Endodermal cell (in vitro differentiated cells): Measurements from ENCODE around the gene PSMC3. TPM values are rescaled to one million over a fixed set of nuclear protein-coding genes. Genes with fewer than 3 reads are reported as not detected.

Experiments used
- DNase-seq: peaks from one replicate; pipeline ENCODE4 v3.0.0-alpha.2; 2017
- H3K27ac ChIP-seq: 2 replicates; pipeline ENCODE4 v1.5.1; 2013; ENCODE audit warnings: mild to moderate bottlenecking, low read depth, low read length, moderate library complexity
- H3K27me3 ChIP-seq: 2 replicates; pipeline ENCODE4 v1.6.1; 2013; ENCODE audit warnings: mild to moderate bottlenecking, low read length, moderate library complexity; ENCODE audit not compliant: insufficient read depth, control insufficient read depth, poor library complexity, severe bottlenecking
- H3K36me3 ChIP-seq: 2 replicates; pipeline ENCODE4 v1.7.0; 2013; ENCODE audit warnings: mild to moderate bottlenecking, low read length, moderate library complexity; ENCODE audit not compliant: control insufficient read depth, insufficient read depth
- H3K4me1 ChIP-seq: one replicate; pipeline ENCODE4 v1.7.0; 2013; ENCODE audit warnings: low read length; ENCODE audit not compliant: control insufficient read depth, insufficient read depth
- H3K4me3 ChIP-seq: 2 replicates; pipeline ENCODE4 v1.5.1; 2013; ENCODE audit warnings: mild to moderate bottlenecking, low read length, moderate library complexity
- H3K9ac ChIP-seq: 2 replicates; pipeline ENCODE4 v1.6.1; 2013; ENCODE audit warnings: mild to moderate bottlenecking, low read length, moderate library complexity; ENCODE audit not compliant: poor library complexity, severe bottlenecking; ENCODE audit errors: extremely low read depth
- H3K9me3 ChIP-seq: 2 replicates; pipeline ENCODE4 v1.6.1; 2013; ENCODE audit warnings: mild to moderate bottlenecking, low read length, moderate library complexity; ENCODE audit not compliant: control insufficient read depth
- H3K27ac Mint-ChIP-seq: 2 replicates; pipeline ENCODE4 v1.8.0; 2020; ENCODE audit warnings: mixed read lengths
- H3K27me3 Mint-ChIP-seq: 2 replicates; pipeline ENCODE4 v1.8.0; 2021; ENCODE audit warnings: mild to moderate bottlenecking, mixed read lengths; ENCODE audit not compliant: insufficient read depth
- H3K36me3 Mint-ChIP-seq: 2 replicates; pipeline ENCODE4 v1.8.0; 2020; ENCODE audit warnings: low read depth, mixed read lengths
- H3K4me1 Mint-ChIP-seq: 2 replicates; pipeline ENCODE4 v1.8.0; 2020; ENCODE audit warnings: mixed read lengths
- H3K4me3 Mint-ChIP-seq: 2 replicates; pipeline ENCODE4 v1.8.0; 2020; ENCODE audit warnings: mild to moderate bottlenecking, moderate library complexity, mixed read lengths
- H3K9me3 Mint-ChIP-seq: 2 replicates; pipeline ENCODE4 v1.8.0; 2020; ENCODE audit warnings: mild to moderate bottlenecking, mixed read lengths
- WGBS, 2 experiments: methylation state at CpG; one replicate each; pipeline versions ENCODE4 v1.1.5 to v1.1.7; 2013; ENCODE audit warnings: missing lambda C conversion rate in 2 of 2, mixed read lengths in 1 of 2; ENCODE audit not compliant: insufficient coverage in 1 of 2, insufficient read length in 1 of 2; 5-methylcytosine and 5-hydroxymethylcytosine counted together
- total RNA-seq, 2 donors: library from RNA; stranded (reverse); fragmentation: NEBNext Ultra II Directional in 1 of 2; extraction: Animal tissue kit (Norgen Biotek cat#: 25700) in 1 of 2; gene quantifications; 2 replicates in 1 of 2; 3 replicates in 1 of 2; pipeline ENCODE4 v1.2.1, GENCODE V29; 2021
- TF ChIP-seq, protein P1 (sequence below): fragments of 200-600 bp; sonication (generic); conservative IDR thresholded peaks from 2 replicates; pipeline ENCODE4 v1.5.0; 2021; ENCODE audit warnings: antibody characterized with exemption, mild to moderate bottlenecking

Gene PSMC3
- total RNA-seq, 2 donors from 2014 or later: 152 to 175 TPM

DNA sequence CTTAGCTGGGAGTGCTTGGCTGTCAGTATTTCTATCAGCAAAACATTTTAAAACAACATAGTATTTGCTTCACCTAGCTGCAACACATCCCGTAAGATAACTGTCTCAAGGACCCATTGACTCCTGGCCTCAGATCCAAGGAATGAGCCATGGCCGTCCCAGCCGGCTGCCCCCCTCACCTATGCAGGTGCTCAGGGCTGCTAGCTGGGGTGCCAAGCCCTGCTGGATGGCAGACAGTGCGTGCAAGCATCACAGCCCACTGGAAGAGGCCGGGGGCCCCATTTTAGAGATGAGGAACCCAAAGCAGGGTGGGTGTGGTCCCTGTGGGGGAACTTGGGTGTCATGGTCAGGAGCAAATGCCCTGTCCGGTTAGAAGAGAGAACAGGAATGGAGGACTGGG lies 8.5 kb downstream of the PSMC3 start:
- H3K27ac ChIP-seq: no peak overlapping the region
- Mint-ChIP-seq H3K27me3 (no peaks in the 10 kb centered on the region), H3K9me3 (no peaks in the 10 kb centered on the region), H3K36me3 (peaks cover 57% of the 10 kb centered on the region), H3K4me3 (no peak overlapping the region), H3K27ac (peak overlapping the region; percentile 52), H3K4me1 (peaks cover 2% of the 10 kb centered on the region)
- 89 to 95% methylated on average over 5 to 6 of the region's 6 CpGs for WGBS, 2 experiments
- no peaks in the 10 kb centered on the region for H3K9me3 ChIP-seq
- no peak overlapping the region for H3K9ac ChIP-seq
- H3K4me1 ChIP-seq: no peaks in the 10 kb centered on the region
- H3K4me3 ChIP-seq: no peak overlapping the region
- DNase-seq: peak; percentile 44
- TF ChIP-seq, protein P1, sequence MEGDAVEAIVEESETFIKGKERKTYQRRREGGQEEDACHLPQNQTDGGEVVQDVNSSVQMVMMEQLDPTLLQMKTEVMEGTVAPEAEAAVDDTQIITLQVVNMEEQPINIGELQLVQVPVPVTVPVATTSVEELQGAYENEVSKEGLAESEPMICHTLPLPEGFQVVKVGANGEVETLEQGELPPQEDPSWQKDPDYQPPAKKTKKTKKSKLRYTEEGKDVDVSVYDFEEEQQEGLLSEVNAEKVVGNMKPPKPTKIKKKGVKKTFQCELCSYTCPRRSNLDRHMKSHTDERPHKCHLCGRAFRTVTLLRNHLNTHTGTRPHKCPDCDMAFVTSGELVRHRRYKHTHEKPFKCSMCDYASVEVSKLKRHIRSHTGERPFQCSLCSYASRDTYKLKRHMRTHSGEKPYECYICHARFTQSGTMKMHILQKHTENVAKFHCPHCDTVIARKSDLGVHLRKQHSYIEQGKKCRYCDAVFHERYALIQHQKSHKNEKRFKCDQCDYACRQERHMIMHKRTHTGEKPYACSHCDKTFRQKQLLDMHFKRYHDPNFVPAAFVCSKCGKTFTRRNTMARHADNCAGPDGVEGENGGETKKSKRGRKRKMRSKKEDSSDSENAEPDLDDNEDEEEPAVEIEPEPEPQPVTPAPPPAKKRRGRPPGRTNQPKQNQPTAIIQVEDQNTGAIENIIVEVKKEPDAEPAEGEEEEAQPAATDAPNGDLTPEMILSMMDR: no peak
- H3K27me3 ChIP-seq: no peaks in the 10 kb centered on the region
- H3K36me3 ChIP-seq: peaks cover 43% of the 10 kb centered on the region

GRCh38 chr11:47415949-47416472 lies 10.2 kb downstream of the PSMC3 start:
- peak overlapping the region; percentile 6 for H3K9ac ChIP-seq
- 72 to 75% methylated on average over 8 to 12 of the region's 13 CpGs for WGBS, 2 experiments
- peaks cover 42% of the 10 kb centered on the region for H3K36me3 ChIP-seq
- peak; percentile 81 for DNase-seq
- TF ChIP-seq, protein P1: no peak
- no peaks in the 10 kb centered on the region for H3K9me3 ChIP-seq
- H3K27me3 Mint-ChIP-seq: no peaks in the 10 kb centered on the region
- no peaks in the 10 kb centered on the region for H3K4me1 ChIP-seq
- peak overlapping the region; percentile 52 for H3K27ac Mint-ChIP-seq
- peak overlapping the region; percentile 44 for H3K27ac ChIP-seq
- H3K36me3 Mint-ChIP-seq: peaks cover 48% of the 10 kb centered on the region
- H3K4me3 ChIP-seq: no peak overlapping the region
- H3K4me3 Mint-ChIP-seq: no peak overlapping the region
- peaks cover 2% of the 10 kb centered on the region for H3K4me1 Mint-ChIP-seq
- no peaks in the 10 kb centered on the region for H3K9me3 Mint-ChIP-seq
- no peaks in the 10 kb centered on the region for H3K27me3 ChIP-seq

DNA sequence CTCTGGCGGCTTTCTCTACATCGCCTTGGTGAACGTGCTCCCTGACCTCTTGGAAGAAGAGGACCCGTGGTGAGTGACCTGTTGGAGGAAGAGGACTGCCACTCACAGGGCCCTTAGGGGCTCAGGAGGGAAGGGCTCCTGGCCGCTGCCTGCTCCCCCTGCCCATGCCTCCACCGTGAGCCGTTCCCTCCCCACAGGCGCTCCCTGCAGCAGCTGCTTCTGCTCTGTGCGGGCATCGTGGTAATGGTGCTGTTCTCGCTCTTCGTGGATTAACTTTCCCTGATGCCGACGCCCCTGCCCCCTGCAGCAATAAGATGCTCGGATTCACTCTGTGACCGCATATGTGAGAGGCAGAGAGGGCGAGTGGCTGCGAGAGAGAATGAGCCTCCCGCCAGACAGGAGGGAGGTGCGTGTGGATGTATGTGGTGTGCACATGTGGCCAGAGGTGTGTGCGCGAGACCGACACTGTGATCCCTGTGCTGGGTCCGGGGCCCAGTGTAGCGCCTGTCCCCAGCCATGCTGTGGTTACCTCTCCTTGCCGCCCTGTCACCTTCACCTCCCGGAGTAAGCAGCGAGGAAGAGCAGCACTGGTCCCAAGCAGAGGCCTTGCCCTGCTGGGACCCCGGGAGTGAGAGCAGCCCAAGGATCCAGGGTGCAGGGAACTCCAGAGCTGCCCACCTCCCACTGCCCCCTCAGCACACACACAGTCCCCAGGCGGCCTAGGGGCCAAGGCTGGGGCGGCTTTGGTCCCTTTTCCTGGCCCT lies 11.0 kb downstream of the PSMC3 start:
- H3K9me3 Mint-ChIP-seq: no peaks in the 10 kb centered on the region
- H3K4me3 Mint-ChIP-seq: no peak overlapping the region
- WGBS, 2 experiments: 89 to 90% methylated on average over 17 to 31 of the region's 31 CpGs

More for the DNA sequence above, 11.0 kb downstream of the PSMC3 start:
- TF ChIP-seq, protein P1: no peak
- peak overlapping the region; percentile 44 for H3K27ac ChIP-seq
- peaks cover 41% of the 10 kb centered on the region for H3K36me3 ChIP-seq
- no peaks in the 10 kb centered on the region for H3K27me3 ChIP-seq
- Mint-ChIP-seq H3K4me1 (peaks cover 2% of the 10 kb centered on the region), H3K36me3 (peaks cover 43% of the 10 kb centered on the region), H3K27me3 (no peaks in the 10 kb centered on the region), H3K27ac (peak overlapping the region; percentile 52)
- DNase-seq: peak; percentile 48
- H3K4me1 ChIP-seq: no peaks in the 10 kb centered on the region
- H3K4me3 ChIP-seq: no peak overlapping the region
- no peaks in the 10 kb centered on the region for H3K9me3 ChIP-seq
- peak overlapping the region; percentile 6 for H3K9ac ChIP-seq
